Astrocyte (in vitro differentiated cells and primary cell): ENCODE data around the gene PSEN2. TPM values are rescaled to one million over a fixed set of nuclear protein-coding genes. Genes with fewer than 3 reads are reported as not detected.

Experiments
- DNase-seq: peaks from one replicate; pipeline ENCODE4 v3.0.0-alpha.2; 2010; ENCODE audit warnings: low read depth
- FAIRE-seq: peaks from 2 replicates; lab custom pipeline; 2011; peaks lifted over from hg19 to GRCh38; lab: Jason Lieb, UNC
- H2AFZ ChIP-seq: 2 replicates; pipeline ENCODE4 v1.6.0; 2012; ENCODE audit warnings: low read depth, low read length, inconsistent platforms
- H3K27ac ChIP-seq: 2 replicates; pipeline ENCODE4 v1.5.1; 2011; ENCODE audit warnings: low read depth, low read length, inconsistent platforms
- H3K27me3 ChIP-seq: 2 replicates; pipeline ENCODE4 v1.6.0; 2011; ENCODE audit warnings: low read length, inconsistent platforms; ENCODE audit not compliant: insufficient read depth
- H3K36me3 ChIP-seq: 2 replicates; pipeline ENCODE4 v1.5.1; 2011; ENCODE audit warnings: low read length, inconsistent platforms; ENCODE audit not compliant: insufficient read depth
- H3K4me1 ChIP-seq: 2 replicates; pipeline ENCODE4 v1.5.1; 2011; ENCODE audit warnings: low read length, inconsistent platforms; ENCODE audit not compliant: insufficient read depth
- H3K4me2 ChIP-seq: 2 replicates; pipeline ENCODE4 v1.6.0; 2012; ENCODE audit warnings: low read length, inconsistent platforms
- H3K4me3 ChIP-seq: 2 replicates; pipeline ENCODE4 v1.5.1; 2011; ENCODE audit warnings: low read depth, mild to moderate bottlenecking, low read length, inconsistent platforms; ENCODE audit not compliant: insufficient read depth
- H3K79me2 ChIP-seq: 2 replicates; pipeline ENCODE4 v1.6.0; 2012; ENCODE audit warnings: mild to moderate bottlenecking, low read length, inconsistent platforms; ENCODE audit not compliant: insufficient read depth
- H3K9ac ChIP-seq: 2 replicates; pipeline ENCODE4 v1.6.0; 2012; ENCODE audit warnings: mild to moderate bottlenecking, low read length, inconsistent platforms
- H3K9me3 ChIP-seq: 2 replicates; pipeline ENCODE4 v1.5.1; 2012; ENCODE audit warnings: low read depth, mild to moderate bottlenecking, low read length, inconsistent platforms; ENCODE audit not compliant: insufficient read depth
- H4K20me1 ChIP-seq: 2 replicates; pipeline ENCODE4 v1.6.0; 2012; ENCODE audit warnings: low read length, inconsistent platforms; ENCODE audit not compliant: insufficient read depth
- H3K27ac Mint-ChIP-seq: one replicate; pipeline ENCODE4 v1.8.0; 2021; ENCODE audit warnings: mild to moderate bottlenecking, mixed read lengths; ENCODE audit not compliant: unreplicated experiment
- H3K27me3 Mint-ChIP-seq: one replicate; pipeline ENCODE4 v1.8.0; 2021; ENCODE audit warnings: low read depth, mixed read lengths; ENCODE audit not compliant: unreplicated experiment
- H3K36me3 Mint-ChIP-seq: one replicate; pipeline ENCODE4 v1.8.0; 2021; ENCODE audit warnings: low read depth, mixed read lengths; ENCODE audit not compliant: unreplicated experiment
- H3K4me1 Mint-ChIP-seq: one replicate; pipeline ENCODE4 v1.8.0; 2021; ENCODE audit warnings: low read depth, mixed read lengths; ENCODE audit not compliant: unreplicated experiment
- H3K4me3 Mint-ChIP-seq: one replicate; pipeline ENCODE4 v1.8.0; 2021; ENCODE audit warnings: mild to moderate bottlenecking, moderate library complexity, mixed read lengths; ENCODE audit not compliant: unreplicated experiment
- H3K9me3 Mint-ChIP-seq: one replicate; pipeline ENCODE4 v1.8.0; 2021; ENCODE audit warnings: mild to moderate bottlenecking, mixed read lengths; ENCODE audit not compliant: unreplicated experiment
- EZH2 ChIP-seq: IDR thresholded peaks from 2 replicates; pipeline ENCODE4 v1.6.1; 2012; ENCODE audit warnings: mild to moderate bottlenecking, low read length, inconsistent platforms; ENCODE audit not compliant: insufficient read depth
- total RNA-seq: library from RNA; stranded (reverse); gene quantifications from 2 replicates; pipeline ENCODE4 v1.2.1, GENCODE V29; 2021
- TF ChIP-seq, protein P1 (sequence below): IDR thresholded peaks from 2 replicates; pipeline ENCODE4 v1.5.1; 2011; ENCODE audit warnings: low read depth, mild to moderate bottlenecking, inconsistent platforms, low read length, moderate library complexity; ENCODE audit not compliant: insufficient read depth

The PSEN2 gene
- total RNA-seq, 1 donor from 2014 or later = 12.4 TPM

DNA sequence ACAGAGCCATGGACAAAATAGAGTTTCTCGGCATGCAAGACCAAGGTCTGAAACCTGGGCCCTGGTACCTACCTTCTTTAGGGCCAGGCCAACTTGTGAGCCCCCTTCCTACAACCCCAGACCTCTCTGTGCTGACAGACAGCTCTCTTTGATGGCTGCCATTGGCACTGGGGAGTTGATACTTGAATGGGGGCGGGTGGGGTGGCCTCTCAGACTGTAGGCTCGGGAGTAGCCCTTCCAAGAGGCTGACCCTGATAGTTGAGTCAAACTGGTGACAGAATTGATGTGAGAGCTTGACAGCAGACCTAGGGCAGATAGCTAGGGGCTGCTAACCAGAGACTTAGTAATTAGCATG is 44.7 kb upstream of the PSEN2 start:
- H3K27ac Mint-ChIP-seq = no peak overlapping the region
- Histone ChIP-seq H3K27ac (no peak overlapping the region), H3K4me2 (no peak overlapping the region), H3K9ac (no peak overlapping the region), H3K27me3 (no peaks in the 10 kb centered on the region), H4K20me1 (no peaks in the 10 kb centered on the region), H3K79me2 (no peaks in the 10 kb centered on the region), H2AFZ (no peak overlapping the region), H3K4me3 (no peak overlapping the region), H3K4me1 (peaks cover 17% of the 10 kb centered on the region), H3K36me3 (no peaks in the 10 kb centered on the region), H3K9me3 (no peaks in the 10 kb centered on the region)
- no peak overlapping the region for H3K4me3 Mint-ChIP-seq
- no peak for TF ChIP-seq EZH2
- TF ChIP-seq, protein P1, sequence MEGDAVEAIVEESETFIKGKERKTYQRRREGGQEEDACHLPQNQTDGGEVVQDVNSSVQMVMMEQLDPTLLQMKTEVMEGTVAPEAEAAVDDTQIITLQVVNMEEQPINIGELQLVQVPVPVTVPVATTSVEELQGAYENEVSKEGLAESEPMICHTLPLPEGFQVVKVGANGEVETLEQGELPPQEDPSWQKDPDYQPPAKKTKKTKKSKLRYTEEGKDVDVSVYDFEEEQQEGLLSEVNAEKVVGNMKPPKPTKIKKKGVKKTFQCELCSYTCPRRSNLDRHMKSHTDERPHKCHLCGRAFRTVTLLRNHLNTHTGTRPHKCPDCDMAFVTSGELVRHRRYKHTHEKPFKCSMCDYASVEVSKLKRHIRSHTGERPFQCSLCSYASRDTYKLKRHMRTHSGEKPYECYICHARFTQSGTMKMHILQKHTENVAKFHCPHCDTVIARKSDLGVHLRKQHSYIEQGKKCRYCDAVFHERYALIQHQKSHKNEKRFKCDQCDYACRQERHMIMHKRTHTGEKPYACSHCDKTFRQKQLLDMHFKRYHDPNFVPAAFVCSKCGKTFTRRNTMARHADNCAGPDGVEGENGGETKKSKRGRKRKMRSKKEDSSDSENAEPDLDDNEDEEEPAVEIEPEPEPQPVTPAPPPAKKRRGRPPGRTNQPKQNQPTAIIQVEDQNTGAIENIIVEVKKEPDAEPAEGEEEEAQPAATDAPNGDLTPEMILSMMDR = no peak
- FAIRE-seq = no peak
- H3K27me3 Mint-ChIP-seq = peaks cover 7% of the 10 kb centered on the region
- peaks cover 4% of the 10 kb centered on the region for H3K9me3 Mint-ChIP-seq
- H3K36me3 Mint-ChIP-seq = no peaks in the 10 kb centered on the region
- DNase-seq = no peak
- peaks cover 13% of the 10 kb centered on the region for H3K4me1 Mint-ChIP-seq

DNA sequence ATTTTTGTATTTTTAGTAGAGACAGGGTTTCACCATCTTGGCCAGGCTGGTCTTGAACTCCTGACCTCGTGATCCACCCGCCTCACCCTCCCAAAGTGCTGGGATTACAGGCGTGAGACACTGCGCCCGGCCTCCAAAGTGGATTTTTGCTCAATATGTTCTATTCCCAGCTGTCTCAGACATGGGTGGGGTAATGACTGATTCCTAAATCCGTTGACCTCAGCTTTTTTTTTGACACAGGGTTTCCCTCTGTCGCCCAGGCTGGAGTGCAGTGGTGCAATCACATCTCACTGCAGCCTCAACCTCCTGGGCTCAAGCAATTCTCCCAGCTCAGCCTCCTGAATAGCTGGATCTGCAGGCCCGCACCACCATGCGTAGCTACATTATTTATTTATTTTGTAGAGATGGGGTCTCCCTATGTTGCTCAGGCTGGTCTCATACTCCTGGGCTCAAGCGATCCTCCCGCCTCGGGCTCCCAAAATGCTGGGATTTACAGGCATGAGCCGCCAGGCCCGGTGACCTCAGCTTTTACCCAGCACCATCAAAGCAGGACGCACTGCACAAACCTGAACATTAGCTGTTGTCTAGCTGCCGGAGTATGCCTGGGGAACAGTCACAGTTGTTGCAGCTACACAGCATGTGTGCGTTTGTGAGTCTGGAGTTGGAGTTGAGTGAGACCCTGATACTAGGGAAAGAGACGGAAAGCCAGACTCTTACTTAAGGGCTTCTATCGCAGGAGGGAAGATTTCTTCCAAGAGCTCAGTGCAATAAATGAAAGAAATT is 43.7 kb upstream of the PSEN2 start:
- TF ChIP-seq, protein P1 = no peak
- TF ChIP-seq EZH2 = no peak
- Histone ChIP-seq H2AFZ (no peak overlapping the region), H4K20me1 (no peaks in the 10 kb centered on the region), H3K79me2 (no peaks in the 10 kb centered on the region), H3K4me2 (no peak overlapping the region), H3K4me3 (no peak overlapping the region), H3K4me1 (peaks cover 8% of the 10 kb centered on the region), H3K27ac (no peak overlapping the region), H3K9me3 (no peaks in the 10 kb centered on the region), H3K36me3 (no peaks in the 10 kb centered on the region), H3K27me3 (peaks cover 4% of the 10 kb centered on the region), H3K9ac (no peak overlapping the region)
- DNase-seq = no peak
- Mint-ChIP-seq H3K4me3 (no peak overlapping the region), H3K36me3 (no peaks in the 10 kb centered on the region), H3K27ac (no peak overlapping the region), H3K4me1 (peaks cover 5% of the 10 kb centered on the region), H3K9me3 (peaks cover 4% of the 10 kb centered on the region), H3K27me3 (peaks cover 7% of the 10 kb centered on the region)
- no peak for FAIRE-seq

DNA sequence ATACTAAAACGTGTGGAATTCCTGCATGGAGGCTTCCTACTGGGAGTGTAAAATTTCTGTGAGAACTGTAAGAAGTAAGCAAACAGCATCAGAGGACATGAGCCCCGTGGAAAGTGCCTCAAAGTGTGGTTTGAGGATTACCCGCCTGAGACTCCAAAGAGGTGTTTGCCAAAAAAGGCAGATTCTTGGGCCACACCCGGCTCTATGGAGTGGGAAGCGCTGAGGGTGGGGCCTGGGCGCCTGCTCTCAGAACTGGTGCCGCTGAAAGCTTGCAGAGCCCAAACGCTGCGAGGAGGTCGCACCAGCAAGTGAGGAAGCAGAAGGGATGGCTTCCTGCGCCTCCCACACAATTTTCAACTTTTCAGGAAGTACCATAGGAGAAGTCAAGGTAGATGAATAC is 43.0 kb upstream of the PSEN2 start:
- DNase-seq (no peak), FAIRE-seq (no peak)
- no peaks in the 10 kb centered on the region for H4K20me1 ChIP-seq
- H3K36me3 Mint-ChIP-seq = no peaks in the 10 kb centered on the region
- no peak overlapping the region for H3K27ac ChIP-seq
- H3K27me3 ChIP-seq = peaks cover 4% of the 10 kb centered on the region
- H3K27ac Mint-ChIP-seq = peak overlapping the region; percentile 69
- no peaks in the 10 kb centered on the region for H3K79me2 ChIP-seq
- H3K9me3 Mint-ChIP-seq = peaks cover 4% of the 10 kb centered on the region
- H2AFZ ChIP-seq = peak overlapping the region; percentile 83
- H3K4me1 ChIP-seq = peaks cover 3% of the 10 kb centered on the region
- no peaks in the 10 kb centered on the region for H3K36me3 ChIP-seq
- no peak overlapping the region for H3K9ac ChIP-seq
- H3K4me1 Mint-ChIP-seq = peaks cover 2% of the 10 kb centered on the region
- H3K4me3 ChIP-seq = no peak overlapping the region
- H3K4me3 Mint-ChIP-seq = no peak overlapping the region
- peaks cover 8% of the 10 kb centered on the region for H3K27me3 Mint-ChIP-seq
- H3K4me2 ChIP-seq = no peak overlapping the region
- no peaks in the 10 kb centered on the region for H3K9me3 ChIP-seq
- TF ChIP-seq EZH2 = no peak
- TF ChIP-seq, protein P1 = no peak
